ENCODE results near the gene PRICKLE2. TPM values are rescaled to one million over a fixed set of nuclear protein-coding genes. Genes with fewer than 3 reads are reported as not detected.
"Not testable (repeated sequence)": the region's sequence is repeated elsewhere in the genome, so short reads cannot be mapped to it uniquely, and the experiment has no call there.

PRICKLE2 gene
- total RNA-seq, 1 experiment from 2014 or later: 18.3 TPM

DNA sequence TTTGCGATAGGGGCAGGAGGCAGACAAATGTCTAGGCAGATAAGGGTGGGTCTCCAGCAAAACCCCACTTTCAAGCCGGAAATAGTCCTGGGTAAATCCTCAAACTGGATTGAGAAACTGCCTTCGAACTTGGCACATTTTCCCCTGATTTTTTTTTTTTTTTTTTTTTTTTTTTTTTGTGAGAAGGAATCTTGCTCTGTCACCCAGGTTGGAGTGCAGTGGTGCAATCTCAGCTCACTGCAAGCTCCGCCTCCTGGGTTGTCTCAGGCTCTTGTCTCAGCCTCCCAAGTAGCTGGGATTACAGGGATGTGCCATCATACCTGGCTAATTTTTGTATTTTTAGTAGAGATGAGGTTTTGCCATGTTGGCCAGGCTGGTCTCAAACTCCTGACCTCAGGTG, 135.9 kb downstream of the PRICKLE2 start:
- H3K4me3 ChIP-seq; H3K27ac ChIP-seq; H3K4me1 ChIP-seq (replicated peaks); H3K9me3 ChIP-seq (replicated peaks); H3K27me3 ChIP-seq (replicated peaks); H3K36me3 ChIP-seq; DNase-seq (ENCODE audit: low read depth in 1 of 2, low spot score in 2 of 2): not testable (repeated sequence)

DNA sequence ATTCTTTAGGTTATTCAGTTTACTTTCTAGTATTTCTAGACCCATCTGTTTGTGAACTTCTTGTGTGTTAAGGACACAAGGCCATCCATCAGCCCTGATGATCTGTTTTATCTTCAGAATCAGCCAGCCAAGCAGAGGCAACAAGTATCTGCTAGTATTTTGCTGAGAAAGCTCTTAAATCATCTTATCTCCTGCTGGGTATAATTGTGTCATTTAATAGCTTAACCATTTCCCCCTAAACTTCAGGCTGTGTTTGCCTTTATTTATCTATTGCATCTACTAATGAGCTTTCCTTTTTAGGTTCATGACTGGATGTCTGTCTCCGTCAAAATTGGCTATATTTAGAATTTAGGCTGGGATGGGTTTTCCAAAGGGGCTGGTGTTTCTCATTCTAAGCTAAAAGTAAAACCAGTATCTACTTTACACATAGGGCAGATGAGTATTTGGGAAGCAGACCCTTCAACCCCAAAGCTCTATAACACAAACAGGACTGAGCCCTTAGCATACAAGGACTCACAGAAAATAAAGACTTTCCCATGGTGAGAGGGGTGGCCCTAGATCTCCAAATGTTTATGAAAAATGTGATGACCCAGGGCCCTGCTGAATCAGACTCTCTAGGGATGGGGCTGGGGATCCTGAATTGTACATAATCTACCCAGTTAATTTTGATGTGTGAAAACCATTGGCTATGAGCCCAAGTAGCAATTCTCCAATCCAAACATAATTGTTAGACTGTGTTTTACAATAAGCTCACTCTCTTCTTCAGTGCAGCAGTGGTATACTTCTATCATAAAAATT, 136.7 kb downstream of the PRICKLE2 start:
- no peak overlapping the region for H3K4me3 ChIP-seq
- no peak for DNase-seq (ENCODE audit: low read depth in 1 of 2, low spot score in 2 of 2)

GRCh38 chr3:64086479-64087252, 138.6 kb downstream of the PRICKLE2 start:
- H3K27ac ChIP-seq: no peak overlapping the region
- no peaks in the 10 kb centered on the region for H3K27me3 ChIP-seq (replicated peaks)
- H3K9me3 ChIP-seq (replicated peaks): no peaks in the 10 kb centered on the region; the same call in 1 of the 2 replicates
- peaks cover 9% of the 10 kb centered on the region for H3K4me1 ChIP-seq (replicated peaks)
- DNase-seq (ENCODE audit: low read depth in 1 of 2, low spot score in 2 of 2): no peak
- H3K4me3 ChIP-seq: no peak overlapping the region
- no peaks in the 10 kb centered on the region for H3K36me3 ChIP-seq

More for the DNA sequence above, 136.7 kb downstream of the PRICKLE2 start:
- Histone ChIP-seq H3K36me3 (no peaks in the 10 kb centered on the region), H3K9me3 (replicated peaks) (no peaks in the 10 kb centered on the region; the same call in 1 of the 2 replicates), H3K27me3 (replicated peaks) (no peaks in the 10 kb centered on the region), H3K4me1 (replicated peaks) (peaks cover 9% of the 10 kb centered on the region), H3K27ac (no peak overlapping the region)

DNA sequence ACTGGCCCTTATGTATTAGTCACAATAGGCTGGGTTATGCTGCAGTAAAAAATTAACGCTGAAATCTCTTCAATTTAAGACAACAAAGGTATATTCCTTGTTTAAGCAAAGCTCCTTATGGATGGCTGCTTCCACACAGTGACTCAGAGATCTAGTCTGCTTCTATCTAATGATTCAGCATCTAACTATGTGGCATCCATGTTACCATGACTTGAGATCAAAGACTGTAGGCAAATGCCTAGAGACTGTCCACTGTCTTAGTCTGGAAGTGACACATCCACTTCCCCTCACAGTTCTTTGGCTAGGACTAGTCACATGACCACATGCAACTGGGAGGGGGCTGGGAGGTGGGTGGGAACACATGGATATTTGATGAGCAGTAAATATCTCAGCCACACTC, 140.6 kb downstream of the PRICKLE2 start:
- H3K4me3 ChIP-seq: no peak overlapping the region
- DNase-seq (ENCODE audit: low read depth in 1 of 2, low spot score in 2 of 2): peak; percentile 63 to 77
- no peaks in the 10 kb centered on the region; the same call in 1 of the 2 replicates for H3K9me3 ChIP-seq (replicated peaks)
- H3K27me3 ChIP-seq (replicated peaks): no peaks in the 10 kb centered on the region
- H3K27ac ChIP-seq: peak overlapping the region; percentile 41
- H3K4me1 ChIP-seq (replicated peaks): peaks cover 9% of the 10 kb centered on the region
- H3K36me3 ChIP-seq: no peaks in the 10 kb centered on the region

DNA sequence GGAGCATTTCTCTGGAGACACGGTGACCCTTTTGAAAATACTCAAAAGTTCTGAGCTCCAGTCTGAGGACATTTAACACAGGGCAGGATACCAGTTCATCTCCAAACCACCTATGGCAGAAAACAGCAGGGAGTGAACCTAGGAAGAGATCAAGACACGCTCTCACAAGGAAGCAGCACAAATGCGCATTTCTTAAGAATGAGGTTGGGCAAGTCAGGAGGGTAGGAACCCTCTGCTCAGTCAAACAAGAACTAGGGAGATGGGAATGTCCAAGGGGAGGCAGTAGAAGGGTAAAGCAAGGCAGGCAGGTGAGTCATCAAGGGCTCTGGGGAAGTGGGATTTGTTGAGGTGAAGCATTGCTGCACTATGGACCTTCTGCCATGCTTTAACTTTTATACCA, 141.7 kb downstream of the PRICKLE2 start:
- DNase-seq (ENCODE audit: low read depth in 1 of 2, low spot score in 2 of 2): no peak
- no peaks in the 10 kb centered on the region for H3K36me3 ChIP-seq

GRCh38 chr3:64082961-64083541, 142.2 kb downstream of the PRICKLE2 start:
- no peak for DNase-seq (ENCODE audit: low read depth in 1 of 2, low spot score in 2 of 2)
- H3K9me3 ChIP-seq (replicated peaks): no peaks in the 10 kb centered on the region; the same call in 1 of the 2 replicates
- no peaks in the 10 kb centered on the region for H3K36me3 ChIP-seq
- H3K27me3 ChIP-seq (replicated peaks): no peaks in the 10 kb centered on the region
- no peak overlapping the region for H3K4me3 ChIP-seq
- peaks cover 9% of the 10 kb centered on the region for H3K4me1 ChIP-seq (replicated peaks)
- H3K27ac ChIP-seq: no peak overlapping the region

More for the DNA sequence above, 141.7 kb downstream of the PRICKLE2 start:
- H3K27ac ChIP-seq: peak overlapping the region; percentile 41; the same call in 1 of the 2 replicates
- no peaks in the 10 kb centered on the region for H3K27me3 ChIP-seq (replicated peaks)
- H3K9me3 ChIP-seq (replicated peaks): no peaks in the 10 kb centered on the region; the same call in 1 of the 2 replicates
- no peak overlapping the region for H3K4me3 ChIP-seq
- H3K4me1 ChIP-seq (replicated peaks): peaks cover 9% of the 10 kb centered on the region

DNA sequence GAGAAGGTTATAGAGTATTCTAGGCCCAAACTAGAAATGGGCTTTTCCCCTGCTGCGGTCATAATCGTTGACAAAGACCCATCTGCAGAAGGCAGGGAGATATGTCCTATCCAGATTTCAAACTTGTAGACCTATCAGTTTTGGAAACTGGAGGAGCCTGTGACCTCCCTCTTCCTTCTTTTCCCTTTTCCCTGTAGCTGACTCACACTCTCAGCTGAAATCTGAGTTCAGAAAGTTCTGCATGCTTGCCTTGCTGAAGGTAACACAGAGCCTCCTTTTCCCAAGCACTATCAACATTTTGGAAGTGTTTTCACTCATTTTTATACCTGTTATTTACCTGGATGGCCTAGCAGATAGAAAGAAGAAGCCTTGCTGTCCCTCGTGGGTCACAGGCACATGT, 142.9 kb downstream of the PRICKLE2 start:
- no peaks in the 10 kb centered on the region for H3K27me3 ChIP-seq (replicated peaks)
- no peaks in the 10 kb centered on the region; the same call in 1 of the 2 replicates for H3K9me3 ChIP-seq (replicated peaks)
- no peaks in the 10 kb centered on the region for H3K36me3 ChIP-seq
- no peak for DNase-seq (ENCODE audit: low read depth in 1 of 2, low spot score in 2 of 2)
- H3K4me3 ChIP-seq: no peak overlapping the region
- H3K4me1 ChIP-seq (replicated peaks): peaks cover 9% of the 10 kb centered on the region
- H3K27ac ChIP-seq: no peak overlapping the region

- H3K27ac ChIP-seq: no peak overlapping the region
- H3K4me3 ChIP-seq: no peak overlapping the region
- no peaks in the 10 kb centered on the region for H3K36me3 ChIP-seq
- DNase-seq (ENCODE audit: low read depth in 1 of 2, low spot score in 2 of 2): no peak
- no peaks in the 10 kb centered on the region for H3K27me3 ChIP-seq (replicated peaks)
- no peaks in the 10 kb centered on the region; the same call in 1 of the 2 replicates for H3K9me3 ChIP-seq (replicated peaks)
- H3K4me1 ChIP-seq (replicated peaks): peaks cover 9% of the 10 kb centered on the region
These were observed 144.0 kb downstream of the PRICKLE2 start for GRCh38 chr3:64081235-64081630.

GRCh38 chr3:64080616-64081234, 144.5 kb downstream of the PRICKLE2 start:
- no peak for DNase-seq (ENCODE audit: low read depth in 1 of 2, low spot score in 2 of 2)
- H3K4me3 ChIP-seq: no peak overlapping the region
- peaks cover 9% of the 10 kb centered on the region for H3K4me1 ChIP-seq (replicated peaks)
- no peaks in the 10 kb centered on the region; the same call in 1 of the 2 replicates for H3K9me3 ChIP-seq (replicated peaks)
- no peaks in the 10 kb centered on the region for H3K36me3 ChIP-seq
- no peaks in the 10 kb centered on the region for H3K27me3 ChIP-seq (replicated peaks)
- H3K27ac ChIP-seq: no peak overlapping the region

GRCh38 chr3:64079369-64080150, 145.7 kb downstream of the PRICKLE2 start:
- H3K9me3 ChIP-seq (replicated peaks): no peaks in the 10 kb centered on the region; the same call in 1 of the 2 replicates
- no peak overlapping the region for H3K4me3 ChIP-seq
- peaks cover 9% of the 10 kb centered on the region for H3K4me1 ChIP-seq (replicated peaks)
- no peaks in the 10 kb centered on the region for H3K36me3 ChIP-seq
- H3K27ac ChIP-seq: no peak overlapping the region
- no peak for DNase-seq (ENCODE audit: low read depth in 1 of 2, low spot score in 2 of 2)
- H3K27me3 ChIP-seq (replicated peaks): no peaks in the 10 kb centered on the region

DNA sequence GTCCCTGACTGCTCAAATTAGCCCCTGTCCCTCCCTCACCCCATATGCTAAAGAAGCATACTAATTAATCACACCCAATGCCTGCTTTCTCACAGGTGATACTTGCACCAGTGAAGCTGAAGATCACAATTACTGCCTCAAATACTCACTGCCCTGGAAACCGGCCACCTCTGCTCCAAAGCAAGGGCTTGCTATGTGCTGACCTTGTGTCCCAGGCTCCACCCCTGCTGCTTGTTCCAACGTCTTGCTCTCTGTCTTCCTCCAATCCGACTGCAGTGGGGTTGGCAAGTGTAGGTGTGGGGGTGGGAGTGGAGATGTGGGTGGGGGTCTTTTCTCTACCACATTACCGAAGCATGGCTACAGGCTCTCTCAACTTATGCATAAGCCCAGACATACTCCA, 146.3 kb downstream of the PRICKLE2 start:
- Histone ChIP-seq H3K27me3 (replicated peaks) (no peaks in the 10 kb centered on the region), H3K4me3 (no peak overlapping the region), H3K27ac (no peak overlapping the region), H3K9me3 (replicated peaks) (no peaks in the 10 kb centered on the region; the same call in 1 of the 2 replicates), H3K36me3 (no peaks in the 10 kb centered on the region), H3K4me1 (replicated peaks) (peaks cover 6% of the 10 kb centered on the region)
- no peak for DNase-seq (ENCODE audit: low read depth in 1 of 2, low spot score in 2 of 2)

DNA sequence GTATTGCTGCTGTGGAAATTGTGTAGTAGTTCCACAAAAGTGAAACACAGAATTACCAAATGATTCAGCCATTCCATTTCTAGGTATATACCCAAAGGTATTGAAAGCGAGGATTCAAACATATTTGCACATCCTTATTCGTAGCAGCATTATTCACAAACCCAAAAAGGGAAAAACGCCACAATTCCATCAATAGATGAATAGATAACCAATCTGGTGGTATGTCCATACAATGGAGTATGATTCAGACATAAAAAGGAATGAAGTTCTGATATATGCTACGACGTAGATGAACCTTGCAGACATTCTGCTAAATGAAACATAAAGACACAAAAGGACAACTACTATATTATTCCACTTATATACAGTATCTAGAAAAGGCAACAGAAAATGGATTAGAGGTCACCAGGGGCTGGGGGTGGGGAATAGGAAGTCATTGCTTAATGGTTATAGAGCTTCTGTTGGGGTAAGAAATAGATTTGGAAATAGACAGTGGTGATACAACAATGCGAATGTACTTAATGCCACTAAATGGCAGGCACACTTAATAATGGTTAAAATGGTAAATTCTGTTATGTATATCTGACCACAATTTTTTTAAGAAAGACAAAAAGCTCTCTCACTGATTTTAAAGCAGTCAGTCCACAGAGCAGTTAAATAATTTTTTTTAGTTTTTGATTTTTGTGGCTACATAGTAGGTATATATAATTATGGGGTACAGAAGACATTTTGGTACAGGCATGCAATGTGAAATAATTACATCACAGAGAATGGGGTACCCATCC, 150.2 kb downstream of the PRICKLE2 start:
- no peak overlapping the region for H3K4me3 ChIP-seq
- H3K27me3 ChIP-seq (replicated peaks): no peaks in the 10 kb centered on the region
- no peak for DNase-seq (ENCODE audit: low read depth in 1 of 2, low spot score in 2 of 2)
- no peaks in the 10 kb centered on the region for H3K36me3 ChIP-seq
- no peaks in the 10 kb centered on the region for H3K9me3 ChIP-seq (replicated peaks)
- H3K4me1 ChIP-seq (replicated peaks): peaks cover 36% of the 10 kb centered on the region
- H3K27ac ChIP-seq: no peak overlapping the region
